Activated naive CD4-positive, alpha-beta T cell treated with anti-CD3 and anti-CD28 coated beads, Interleukin-2, amount 10 ng/mL, durations not matched to agents 7 days and 5 days (primary cell): ENCODE results near the gene ROS1.

Source experiments
- CTCF ChIA-PET: fragments of 350-600 bp; sonication (Branson Sonifier 250); formaldehyde crosslinking; loops from one replicate; lab custom pipeline; 2021; ENCODE audit warnings: antibody characterized with exemption; lab: Charles Lee
- DNase-seq: peaks from one replicate; pipeline ENCODE4 v3.0.0-alpha.2; 2020
- H3K27ac Mint-ChIP-seq: one replicate; pipeline ENCODE4 v1.8.0; 2021; ENCODE audit warnings: mild to moderate bottlenecking, moderate library complexity, mixed read lengths
- H3K27me3 Mint-ChIP-seq: one replicate; pipeline ENCODE4 v1.8.0; 2021; ENCODE audit warnings: mild to moderate bottlenecking, mixed read lengths
- H3K36me3 Mint-ChIP-seq: one replicate; pipeline ENCODE4 v1.8.0; 2021; ENCODE audit warnings: mixed read lengths
- H3K4me1 Mint-ChIP-seq: one replicate; pipeline ENCODE4 v1.8.0; 2021; ENCODE audit warnings: mixed read lengths
- H3K4me3 Mint-ChIP-seq: one replicate; pipeline ENCODE4 v1.8.0; 2021; ENCODE audit warnings: mild to moderate bottlenecking, moderate library complexity, mixed read lengths
- H3K9me3 Mint-ChIP-seq: one replicate; pipeline ENCODE4 v1.8.0; 2021; ENCODE audit warnings: mixed read lengths

ROS1 gene

DNA sequence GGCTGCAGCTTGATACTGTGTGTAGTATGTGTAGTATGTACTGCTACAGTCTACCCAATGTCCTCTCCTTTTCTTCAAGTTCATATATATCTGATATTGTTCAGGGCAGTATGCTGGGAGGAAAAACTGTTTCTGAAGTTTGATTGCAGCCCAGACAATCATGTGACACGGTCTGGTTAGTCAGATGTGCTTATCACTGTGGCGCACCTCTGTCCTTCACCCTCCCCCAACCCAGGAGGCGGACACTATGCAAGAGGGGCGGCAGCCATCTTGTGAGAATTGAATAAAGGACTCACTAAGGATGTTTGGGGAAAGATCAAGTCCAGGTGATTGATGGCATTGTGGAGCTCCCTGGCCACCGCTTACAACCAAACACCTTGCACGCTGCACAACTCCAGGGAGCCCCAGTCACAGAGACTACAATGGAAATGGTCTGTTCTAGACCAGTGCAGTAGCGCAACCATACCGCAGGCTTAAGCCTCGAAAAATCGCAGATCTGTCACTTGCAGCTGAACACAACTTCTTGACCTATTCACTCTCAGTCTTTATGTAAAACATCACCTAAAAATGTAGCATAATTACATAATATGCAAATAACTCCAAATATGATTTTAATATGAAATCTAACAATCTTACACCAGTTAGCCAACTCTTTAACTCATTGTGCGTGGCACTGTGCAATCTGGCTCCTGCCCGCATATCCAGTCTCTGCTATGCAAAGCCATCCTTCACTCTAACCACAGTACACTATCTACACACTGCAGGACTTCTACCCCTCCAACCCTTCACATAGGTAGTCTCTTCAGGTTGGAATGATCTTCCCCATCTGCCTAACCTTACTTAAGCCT lies 81.1 kb downstream of the ROS1 start:
- no peak overlapping the region for H3K27ac Mint-ChIP-seq
- H3K9me3 Mint-ChIP-seq, result no peaks in the 10 kb centered on the region
- peaks cover 4% of the 10 kb centered on the region for H3K27me3 Mint-ChIP-seq
- DNase-seq, result no peak
- H3K4me3 Mint-ChIP-seq, result no peak overlapping the region
- H3K4me1 Mint-ChIP-seq, result no peaks in the 10 kb centered on the region
- no peaks in the 10 kb centered on the region for H3K36me3 Mint-ChIP-seq
- CTCF ChIA-PET, result interaction anchor here (0.9 kb wide), 1 partner anchor 105 kb away, joined by 5 read pairs; no protein-coding TSS in a partner anchor

GRCh38 chr6:117338567-117338966 lies 87.2 kb downstream of the ROS1 start:
- no peaks in the 10 kb centered on the region for H3K4me1 Mint-ChIP-seq
- CTCF ChIA-PET, result interaction anchor here (0.8 kb wide), 1 partner anchor 10 kb away, joined by 4 read pairs; no protein-coding TSS in a partner anchor
- no peak for DNase-seq
- no peak overlapping the region for H3K4me3 Mint-ChIP-seq
- H3K9me3 Mint-ChIP-seq, result no peaks in the 10 kb centered on the region
- H3K27me3 Mint-ChIP-seq, result peaks cover 3% of the 10 kb centered on the region
- no peaks in the 10 kb centered on the region for H3K36me3 Mint-ChIP-seq
- H3K27ac Mint-ChIP-seq, result no peak overlapping the region

- H3K27me3 Mint-ChIP-seq, result no peaks in the 10 kb centered on the region
- H3K4me1 Mint-ChIP-seq, result no peaks in the 10 kb centered on the region
- H3K9me3 Mint-ChIP-seq, result peaks cover 2% of the 10 kb centered on the region
- no peak for DNase-seq
- H3K4me3 Mint-ChIP-seq, result no peak overlapping the region
- CTCF ChIA-PET, result no interaction called here
- H3K36me3 Mint-ChIP-seq, result no peaks in the 10 kb centered on the region
- H3K27ac Mint-ChIP-seq, result no peak overlapping the region
These were observed 95.8 kb downstream of the ROS1 start for GRCh38 chr6:117329926-117330325.

- peaks cover 2% of the 10 kb centered on the region for H3K9me3 Mint-ChIP-seq
- no peak for DNase-seq
- no peaks in the 10 kb centered on the region for H3K36me3 Mint-ChIP-seq
- no peak overlapping the region for H3K4me3 Mint-ChIP-seq
- CTCF ChIA-PET, result no interaction called here
- no peak overlapping the region for H3K27ac Mint-ChIP-seq
- H3K27me3 Mint-ChIP-seq, result no peaks in the 10 kb centered on the region
- H3K4me1 Mint-ChIP-seq, result no peaks in the 10 kb centered on the region
These were observed 97.2 kb downstream of the ROS1 start for GRCh38 chr6:117328500-117328899.

DNA sequence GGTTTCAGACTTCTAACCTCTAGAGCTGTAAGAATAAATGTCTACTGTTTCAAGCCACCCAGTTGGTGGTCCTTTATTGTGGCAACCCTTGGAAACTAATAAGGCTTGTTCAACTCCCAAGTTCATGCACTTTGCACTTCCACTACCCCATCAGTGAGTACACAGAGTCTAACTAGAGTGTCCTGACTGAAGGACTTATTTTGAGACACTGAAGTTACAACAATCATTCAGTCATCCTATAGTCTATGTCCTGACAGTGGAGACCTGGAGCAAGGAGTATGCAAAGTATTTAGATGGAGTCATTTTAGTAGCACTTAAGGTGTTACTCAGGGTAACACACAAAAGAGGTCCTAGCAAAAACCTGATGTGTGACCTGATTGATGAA lies 97.7 kb downstream of the ROS1 start:
- Mint-ChIP-seq H3K4me3 (no peak overlapping the region), H3K36me3 (no peaks in the 10 kb centered on the region), H3K4me1 (no peaks in the 10 kb centered on the region), H3K27me3 (no peaks in the 10 kb centered on the region), H3K9me3 (peaks cover 2% of the 10 kb centered on the region), H3K27ac (no peak overlapping the region)
- DNase-seq, result no peak
- CTCF ChIA-PET, result no interaction called here

GRCh38 chr6:117327149-117328004 lies 98.4 kb downstream of the ROS1 start:
- H3K36me3 Mint-ChIP-seq, result no peaks in the 10 kb centered on the region
- H3K27ac Mint-ChIP-seq, result no peak overlapping the region
- no peak overlapping the region for H3K4me3 Mint-ChIP-seq
- no peak for DNase-seq
- no peaks in the 10 kb centered on the region for H3K4me1 Mint-ChIP-seq
- no peaks in the 10 kb centered on the region for H3K27me3 Mint-ChIP-seq
- H3K9me3 Mint-ChIP-seq, result peaks cover 1% of the 10 kb centered on the region
- CTCF ChIA-PET, result no interaction called here

- DNase-seq, result no peak
- Mint-ChIP-seq H3K27me3 (no peaks in the 10 kb centered on the region), H3K27ac (no peak overlapping the region), H3K4me1 (no peaks in the 10 kb centered on the region), H3K4me3 (no peak overlapping the region), H3K9me3 (no peaks in the 10 kb centered on the region), H3K36me3 (no peaks in the 10 kb centered on the region)
- CTCF ChIA-PET, result no interaction called here
These were observed 99.3 kb downstream of the ROS1 start for GRCh38 chr6:117326396-117326795.

GRCh38 chr6:117317261-117317660 lies 108.5 kb downstream of the ROS1 start:
- no peak for DNase-seq
- Mint-ChIP-seq H3K36me3 (no peaks in the 10 kb centered on the region), H3K27ac (no peak overlapping the region), H3K4me3 (no peak overlapping the region), H3K27me3 (no peaks in the 10 kb centered on the region), H3K4me1 (no peaks in the 10 kb centered on the region), H3K9me3 (no peaks in the 10 kb centered on the region)
- CTCF ChIA-PET, result interaction anchor here (0.6 to 1.5 kb wide), 2 partner anchors 133 to 348 kb away, joined by 3 to 4 read pairs; no protein-coding TSS in a partner anchor

- no peak overlapping the region for H3K4me3 Mint-ChIP-seq
- no peaks in the 10 kb centered on the region for H3K36me3 Mint-ChIP-seq
- no peaks in the 10 kb centered on the region for H3K4me1 Mint-ChIP-seq
- CTCF ChIA-PET, result no interaction called here
- no peak for DNase-seq
- no peaks in the 10 kb centered on the region for H3K27me3 Mint-ChIP-seq
- no peak overlapping the region for H3K27ac Mint-ChIP-seq
- no peaks in the 10 kb centered on the region for H3K9me3 Mint-ChIP-seq
These were observed 114.0 kb downstream of the ROS1 start for GRCh38 chr6:117311726-117312125.

DNA sequence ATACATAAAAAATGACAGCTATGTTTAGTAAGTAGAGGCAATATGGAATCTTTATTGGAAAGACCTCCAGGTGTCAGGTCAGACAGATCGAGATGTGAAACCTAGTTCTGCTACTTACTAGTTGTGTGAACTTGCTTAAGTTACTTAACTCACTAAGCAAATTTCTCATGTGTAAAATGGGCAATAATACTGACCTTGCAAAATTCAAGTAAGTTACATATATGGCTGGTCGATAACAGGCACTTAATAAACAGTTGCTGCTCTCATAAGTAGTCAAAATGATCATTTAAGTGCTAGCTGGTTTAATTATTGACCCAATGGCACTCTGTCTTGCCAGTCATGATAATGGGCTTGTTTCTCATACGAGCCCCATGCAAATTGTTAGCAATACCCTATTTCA lies 114.4 kb downstream of the ROS1 start:
- Mint-ChIP-seq H3K27ac (no peak overlapping the region), H3K36me3 (no peaks in the 10 kb centered on the region), H3K27me3 (no peaks in the 10 kb centered on the region), H3K9me3 (no peaks in the 10 kb centered on the region), H3K4me1 (no peaks in the 10 kb centered on the region), H3K4me3 (no peak overlapping the region)
- DNase-seq, result no peak
- CTCF ChIA-PET, result no interaction called here

DNA sequence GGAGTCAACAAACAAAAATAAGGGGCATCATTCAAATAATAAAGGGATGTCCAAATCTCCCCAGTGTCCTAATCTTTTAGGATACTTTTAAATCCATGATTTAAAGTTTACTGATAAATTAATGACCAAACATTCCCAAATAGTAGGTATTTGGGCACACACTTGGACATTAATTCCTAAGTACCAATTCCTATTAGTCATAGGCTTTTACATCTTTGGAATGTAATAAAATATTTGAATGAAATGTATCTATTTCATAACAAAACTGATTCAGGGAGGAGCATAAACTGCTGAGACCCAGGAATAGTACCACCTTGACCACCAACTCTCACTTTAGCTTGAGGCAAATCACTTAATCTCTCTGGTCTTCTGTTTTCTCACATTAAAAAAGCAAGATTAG lies 116.1 kb downstream of the ROS1 start:
- Mint-ChIP-seq H3K27ac (no peak overlapping the region), H3K4me1 (no peaks in the 10 kb centered on the region), H3K9me3 (no peaks in the 10 kb centered on the region), H3K4me3 (no peak overlapping the region), H3K36me3 (no peaks in the 10 kb centered on the region), H3K27me3 (no peaks in the 10 kb centered on the region)
- no peak for DNase-seq
- CTCF ChIA-PET, result no interaction called here

DNA sequence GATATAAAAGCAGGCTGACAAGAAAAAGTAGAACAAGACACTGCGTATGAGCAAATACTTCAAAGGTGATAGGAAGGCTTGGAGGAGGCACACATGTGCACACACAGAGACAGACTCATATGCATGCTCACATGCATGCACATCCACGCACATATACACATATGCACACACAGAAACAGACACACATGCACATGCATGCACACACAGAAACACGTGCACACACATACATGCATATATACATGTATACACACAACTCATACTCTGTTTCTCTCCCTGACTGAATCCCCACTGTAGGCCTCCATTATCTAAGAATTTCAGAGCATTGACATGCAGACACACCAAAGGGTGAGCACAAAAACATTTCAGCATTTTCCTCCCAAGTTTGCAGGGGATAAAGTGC lies 116.7 kb downstream of the ROS1 start:
- Mint-ChIP-seq H3K27me3 (no peaks in the 10 kb centered on the region), H3K4me1 (no peaks in the 10 kb centered on the region), H3K9me3 (no peaks in the 10 kb centered on the region), H3K36me3 (no peaks in the 10 kb centered on the region), H3K27ac (no peak overlapping the region), H3K4me3 (no peak overlapping the region)
- CTCF ChIA-PET, result no interaction called here
- no peak for DNase-seq

- no peaks in the 10 kb centered on the region for H3K4me1 Mint-ChIP-seq
- H3K4me3 Mint-ChIP-seq, result no peak overlapping the region
- no peak for DNase-seq
- no peaks in the 10 kb centered on the region for H3K36me3 Mint-ChIP-seq
- CTCF ChIA-PET, result no interaction called here
- H3K27ac Mint-ChIP-seq, result no peak overlapping the region
- no peaks in the 10 kb centered on the region for H3K27me3 Mint-ChIP-seq
- no peaks in the 10 kb centered on the region for H3K9me3 Mint-ChIP-seq
These were observed 118.1 kb downstream of the ROS1 start for GRCh38 chr6:117307655-117308054.

DNA sequence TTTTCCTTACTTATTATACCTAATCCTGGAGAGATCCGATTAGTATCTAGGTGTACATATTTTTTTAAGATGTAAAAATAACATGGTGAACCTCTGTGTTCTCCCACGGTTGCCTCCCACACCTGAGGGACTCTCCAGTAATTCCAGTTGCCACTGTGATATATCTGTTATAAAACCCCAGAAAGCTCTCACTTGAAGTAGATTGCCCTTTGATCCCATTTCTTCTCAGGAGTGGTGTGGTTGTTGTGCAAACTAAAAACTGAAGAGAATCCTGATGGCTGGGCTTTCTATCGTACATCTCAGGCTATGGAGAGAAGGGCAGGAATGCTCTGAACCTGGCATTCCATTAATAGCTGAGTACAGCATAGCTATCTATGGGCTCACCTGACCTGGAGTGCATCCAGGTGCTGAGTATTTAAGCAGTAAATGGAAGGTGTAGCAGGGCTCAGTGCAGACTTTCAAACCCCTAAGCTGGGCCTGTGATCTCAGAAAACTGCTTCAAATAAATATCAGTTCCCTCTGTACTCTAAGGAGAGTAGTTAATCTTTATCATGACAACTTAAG lies 119.4 kb downstream of the ROS1 start:
- Mint-ChIP-seq H3K4me1 (no peaks in the 10 kb centered on the region), H3K36me3 (no peaks in the 10 kb centered on the region), H3K27ac (no peak overlapping the region), H3K4me3 (no peak overlapping the region), H3K27me3 (no peaks in the 10 kb centered on the region), H3K9me3 (no peaks in the 10 kb centered on the region)
- CTCF ChIA-PET, result no interaction called here
- DNase-seq, result no peak
